Kidney (tissue), 14 donors: Measurements from ENCODE around the gene PARVB. TPM values are rescaled to one million over a fixed set of nuclear protein-coding genes. Genes with fewer than 3 reads are reported as not detected.

Source experiments
- DNase-seq, 5 donors: peaks; one replicate each; pipeline ENCODE4 v3.0.0-alpha.2; 2013 to 2020
- FAIRE-seq: peaks from 2 replicates; lab custom pipeline; 2012; peaks lifted over from hg19 to GRCh38; lab: Jason Lieb, UNC
- H3K27ac ChIP-seq, 2 donors: one replicate each; pipeline ENCODE4 v1.7.0; 2013; ENCODE audit warnings: low read depth in 2 of 2, low read length in 2 of 2, inconsistent platforms in 1 of 2
- H3K27me3 ChIP-seq: one replicate; pipeline ENCODE4 v1.7.1; 2013; ENCODE audit warnings: low read length, inconsistent platforms; ENCODE audit not compliant: control insufficient read depth, insufficient read depth
- H3K36me3 ChIP-seq, 3 donors: one replicate each; pipeline versions ENCODE4 v1.7.0 to v1.7.1; 2013; ENCODE audit warnings: low read length in 3 of 3, control low read depth in 1 of 3, inconsistent platforms in 1 of 3; ENCODE audit not compliant: insufficient read depth in 3 of 3, control insufficient read depth in 2 of 3
- H3K4me1 ChIP-seq, 3 donors: one replicate each; pipeline versions ENCODE4 v1.7.0 to v1.7.1; 2013; ENCODE audit warnings: low read length in 3 of 3, inconsistent platforms in 1 of 3, low read depth in 1 of 3; ENCODE audit not compliant: control insufficient read depth in 2 of 3, insufficient read depth in 2 of 3
- H3K4me3 ChIP-seq, 3 donors: one replicate each; pipeline versions ENCODE4 v1.7.0 to v1.8.1; 2013; ENCODE audit warnings: low read length in 3 of 3, control low read depth in 1 of 3, inconsistent platforms in 1 of 3
- H3K9ac ChIP-seq, 3 donors: one replicate each; pipeline versions ENCODE4 v1.7.0 to v1.7.1; 2013; ENCODE audit warnings: low read length in 3 of 3, control low read depth in 1 of 3, inconsistent platforms in 1 of 3
- H3K9me3 ChIP-seq, 3 donors: one replicate each; pipeline versions ENCODE4 v1.7.0 to v1.7.1; 2013; ENCODE audit warnings: low read length in 3 of 3, control low read depth in 1 of 3, inconsistent platforms in 1 of 3; ENCODE audit not compliant: control insufficient read depth in 2 of 3, insufficient read depth in 1 of 3
- intact Hi-C: fragments of 100-400 bp; cut with DNase I; formaldehyde crosslinking; loops from one replicate; pipeline ENCODE4 v1.11.1; 2022
- polyA plus RNA-seq: library from polyadenylated mRNA; stranded (reverse); fragments of 350-450 nt; fragmentation: Illumina TruSeq; extraction: RNeasy Lipid Tissue Mini Kit (QIAGEN cat#74804); gene quantifications from one replicate; pipeline ENCODE4 v1.2.3, GENCODE V29; 2014; ENCODE audit warnings: low read depth, low replicate concordance; ENCODE audit not compliant: insufficient read depth
- total RNA-seq: library from RNA; stranded (reverse); fragmentation: NEBNext Ultra II Directional; extraction: Animal tissue kit (Norgen Biotek cat#: 25700); gene quantifications from one replicate; pipeline ENCODE4 v1.2.1, GENCODE V29; 2021
- TF ChIP-seq, protein P1 (sequence below): IDR thresholded peaks from 3 replicates; pipeline ENCODE4 v1.5.1; 2012; ENCODE audit warnings: mild to moderate bottlenecking, moderate library complexity, borderline replicate concordance; ENCODE audit not compliant: insufficient read depth; ENCODE audit errors: extremely low read depth
- donor health status: control.
- donor health status: control.
- donor health status: control.
- donor health status: control.
- donor health status: control.
- donor health status: DM: yes; HTN: yes; CAD: no.
- donor health status: Normal renal cell carcinoma (clear cell type).

The PARVB gene
- total and polyA plus RNA-seq, 2 donors from 2014 or later, result 32.9 to 51.1 TPM

DNA sequence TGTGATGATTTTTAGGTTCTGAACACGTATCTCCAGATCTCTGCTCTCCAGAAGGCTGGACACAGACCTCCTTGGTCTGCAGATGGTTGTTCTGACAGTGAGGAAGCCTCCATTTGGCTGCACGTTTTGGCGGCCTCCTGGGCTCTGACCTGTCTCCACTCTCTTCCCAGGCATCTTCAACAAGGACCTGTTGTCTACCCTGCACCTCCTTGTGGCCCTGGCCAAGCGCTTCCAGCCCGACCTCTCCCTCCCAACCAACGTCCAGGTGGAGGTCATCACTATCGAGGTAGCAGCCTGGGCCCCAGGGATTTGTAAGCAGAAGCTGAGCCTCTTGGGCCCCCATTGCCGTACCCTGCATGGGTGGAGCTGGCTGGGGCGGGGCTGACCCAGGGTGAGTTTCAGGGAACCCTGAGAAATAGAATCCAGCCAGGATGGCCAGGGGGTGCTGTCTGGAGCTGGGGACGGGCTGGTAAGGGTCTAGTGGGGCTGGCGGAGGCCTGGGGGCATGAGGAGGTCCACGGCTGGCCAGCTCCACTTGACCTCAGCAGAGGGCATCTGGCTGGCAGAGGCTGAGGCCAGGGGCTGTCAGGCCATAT lies 166.4 kb downstream of the PARVB start:
- no peaks in the 10 kb centered on the region for H3K27me3 ChIP-seq
- FAIRE-seq, result no peak

DNA sequence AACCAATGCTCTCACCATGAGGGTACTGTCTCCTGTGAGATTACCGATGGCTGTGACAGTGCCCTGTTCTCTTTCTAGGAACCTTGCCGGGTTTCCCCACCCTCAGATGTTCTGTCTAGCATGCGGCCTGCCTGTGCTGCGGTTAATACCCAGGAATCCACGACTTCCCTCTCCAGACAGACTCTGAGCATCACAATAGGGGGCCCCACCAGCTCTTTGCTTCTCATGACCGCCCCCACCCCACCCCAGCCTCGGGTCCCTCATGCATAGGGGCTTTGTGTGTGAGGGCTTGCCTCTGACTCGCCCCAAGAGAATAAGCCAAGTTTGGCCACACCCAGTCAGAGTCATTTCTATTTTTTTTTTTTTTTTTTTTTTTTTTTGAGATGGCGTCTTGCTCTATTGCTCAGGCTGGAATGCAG lies 166.9 kb downstream of the PARVB start:
- H3K9ac ChIP-seq, result no peak overlapping the region
- FAIRE-seq (no peak), DNase-seq (peak in 1 of 5 donors; percentile 33)
- TF ChIP-seq, protein P1, sequence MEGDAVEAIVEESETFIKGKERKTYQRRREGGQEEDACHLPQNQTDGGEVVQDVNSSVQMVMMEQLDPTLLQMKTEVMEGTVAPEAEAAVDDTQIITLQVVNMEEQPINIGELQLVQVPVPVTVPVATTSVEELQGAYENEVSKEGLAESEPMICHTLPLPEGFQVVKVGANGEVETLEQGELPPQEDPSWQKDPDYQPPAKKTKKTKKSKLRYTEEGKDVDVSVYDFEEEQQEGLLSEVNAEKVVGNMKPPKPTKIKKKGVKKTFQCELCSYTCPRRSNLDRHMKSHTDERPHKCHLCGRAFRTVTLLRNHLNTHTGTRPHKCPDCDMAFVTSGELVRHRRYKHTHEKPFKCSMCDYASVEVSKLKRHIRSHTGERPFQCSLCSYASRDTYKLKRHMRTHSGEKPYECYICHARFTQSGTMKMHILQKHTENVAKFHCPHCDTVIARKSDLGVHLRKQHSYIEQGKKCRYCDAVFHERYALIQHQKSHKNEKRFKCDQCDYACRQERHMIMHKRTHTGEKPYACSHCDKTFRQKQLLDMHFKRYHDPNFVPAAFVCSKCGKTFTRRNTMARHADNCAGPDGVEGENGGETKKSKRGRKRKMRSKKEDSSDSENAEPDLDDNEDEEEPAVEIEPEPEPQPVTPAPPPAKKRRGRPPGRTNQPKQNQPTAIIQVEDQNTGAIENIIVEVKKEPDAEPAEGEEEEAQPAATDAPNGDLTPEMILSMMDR, result no peak
- no peaks in the 10 kb centered on the region for H3K9me3 ChIP-seq
- H3K27me3 ChIP-seq, result no peaks in the 10 kb centered on the region
- H3K4me3 ChIP-seq, result no peak overlapping the region
- no peaks in the 10 kb centered on the region for H3K36me3 ChIP-seq
- no peaks in the 10 kb centered on the region for H3K4me1 ChIP-seq
- H3K27ac ChIP-seq, result no peak overlapping the region
- intact Hi-C loops, result no loop called here

More for the DNA sequence above, 166.4 kb downstream of the PARVB start:
- Histone ChIP-seq H3K9ac (no peak overlapping the region), H3K4me1 (no peaks in the 10 kb centered on the region), H3K4me3 (no peak overlapping the region), H3K27ac (no peak overlapping the region), H3K36me3 (no peaks in the 10 kb centered on the region), H3K9me3 (no peaks in the 10 kb centered on the region)
- peak in 1 of 5 donors; percentile 68 for DNase-seq
- TF ChIP-seq, protein P1, result no peak
- intact Hi-C loops, result no loop called here

DNA sequence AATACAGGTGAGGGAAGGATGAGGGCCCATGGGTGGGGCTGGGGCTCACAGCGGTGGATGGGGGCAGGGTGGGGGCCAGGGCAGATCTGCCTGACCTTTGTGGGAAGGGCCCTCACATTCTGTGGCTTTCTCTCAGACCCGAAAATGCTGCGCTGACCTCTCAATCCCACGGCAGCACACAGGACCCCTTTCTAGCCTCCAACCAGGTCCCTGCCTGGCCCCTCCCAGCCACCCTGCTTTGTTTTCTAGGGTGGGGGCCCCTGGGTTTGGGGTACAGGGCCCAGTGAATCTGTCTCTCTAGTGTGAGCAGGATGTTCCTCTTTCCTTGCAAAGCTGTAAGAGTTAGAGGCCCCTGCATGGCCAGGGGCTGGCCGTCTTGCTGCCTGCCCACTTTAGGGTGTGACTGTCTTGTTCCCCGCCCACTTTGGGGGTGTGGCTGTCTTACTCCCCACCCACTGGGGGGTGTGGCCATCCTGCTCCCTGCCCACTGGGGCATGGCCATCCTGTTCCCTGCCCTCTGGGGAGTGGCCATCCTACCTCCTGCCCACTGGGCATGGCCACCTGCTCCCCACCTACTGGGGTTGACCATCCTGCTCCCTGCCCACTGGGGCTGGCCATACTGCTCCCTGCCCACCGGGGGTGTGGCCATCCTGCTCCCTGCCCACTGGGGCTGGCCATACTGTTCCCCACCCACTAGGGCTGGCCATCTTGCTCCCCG lies 168.2 kb downstream of the PARVB start:
- intact Hi-C loops, result no loop called here
- TF ChIP-seq, protein P1, result no peak
- no peak overlapping the region for H3K27ac ChIP-seq
- H3K36me3 ChIP-seq, result no peaks in the 10 kb centered on the region
- DNase-seq (peak in 3 of 5 donors; percentile 14 to 73 (median 24)), FAIRE-seq (no peak)
- no peak overlapping the region for H3K4me3 ChIP-seq
- no peaks in the 10 kb centered on the region for H3K9me3 ChIP-seq
- H3K4me1 ChIP-seq, result no peaks in the 10 kb centered on the region
- H3K27me3 ChIP-seq, result no peaks in the 10 kb centered on the region
- no peak overlapping the region for H3K9ac ChIP-seq
